ENCODE data around the gene GCFC2. TPM values are rescaled to one million over a fixed set of nuclear protein-coding genes. Genes with fewer than 3 reads are reported as not detected.

The GCFC2 gene
- total RNA-seq, 1 donor from 2014 or later: 10.0 TPM

- FAIRE-seq: no peak
- TF ChIP-seq CTCF (IDR thresholded peaks at IDR 0.05; ENCODE audit: insufficient read depth, low read length, severe bottlenecking): no peak
Observed at GRCh38 chr2:75657798-75658197, 52.9 kb downstream of the GCFC2 start.

GRCh38 chr2:75656563-75656962 is 54.2 kb downstream of the GCFC2 start:
- no peak for TF ChIP-seq CTCF (IDR thresholded peaks at IDR 0.05; ENCODE audit: insufficient read depth, low read length, severe bottlenecking)
- Histone ChIP-seq H3K27me3 (ENCODE audit: control insufficient read depth, insufficient read depth, low read length) (no peaks in the 10 kb centered on the region), H3K36me3 (ENCODE audit: control insufficient read depth, insufficient read depth, low read length) (peaks cover 4% of the 10 kb centered on the region), H3K4me3 (ENCODE audit: low read depth, low read length) (no peak overlapping the region)
- DNase-seq (ENCODE audit: low read depth): no peak
- FAIRE-seq: no peak

More at GRCh38 chr2:75657798-75658197, 52.9 kb downstream of the GCFC2 start:
- peaks cover 4% of the 10 kb centered on the region for H3K36me3 ChIP-seq (ENCODE audit: control insufficient read depth, insufficient read depth, low read length)
- no peaks in the 10 kb centered on the region for H3K27me3 ChIP-seq (ENCODE audit: control insufficient read depth, insufficient read depth, low read length)
- DNase-seq (ENCODE audit: low read depth): no peak
- H3K4me3 ChIP-seq (ENCODE audit: low read depth, low read length): no peak overlapping the region

GRCh38 chr2:75655861-75656260 is 54.9 kb downstream of the GCFC2 start:
- Histone ChIP-seq H3K27me3 (ENCODE audit: control insufficient read depth, insufficient read depth, low read length) (no peaks in the 10 kb centered on the region), H3K36me3 (ENCODE audit: control insufficient read depth, insufficient read depth, low read length) (peaks cover 6% of the 10 kb centered on the region), H3K4me3 (ENCODE audit: low read depth, low read length) (no peak overlapping the region)
- no peak for TF ChIP-seq CTCF (IDR thresholded peaks at IDR 0.05; ENCODE audit: insufficient read depth, low read length, severe bottlenecking)
- DNase-seq (ENCODE audit: low read depth): no peak
- no peak for FAIRE-seq

GRCh38 chr2:75654012-75654411 is 56.7 kb downstream of the GCFC2 start:
- TF ChIP-seq CTCF (IDR thresholded peaks at IDR 0.05; ENCODE audit: insufficient read depth, low read length, severe bottlenecking): no peak
- peaks cover 11% of the 10 kb centered on the region for H3K36me3 ChIP-seq (ENCODE audit: control insufficient read depth, insufficient read depth, low read length)
- H3K4me3 ChIP-seq (ENCODE audit: low read depth, low read length): no peak overlapping the region
- FAIRE-seq (no peak), DNase-seq (ENCODE audit: low read depth) (no peak)
- H3K27me3 ChIP-seq (ENCODE audit: control insufficient read depth, insufficient read depth, low read length): no peaks in the 10 kb centered on the region

GRCh38 chr2:75647771-75648170 is 62.9 kb downstream of the GCFC2 start:
- no peak for TF ChIP-seq CTCF (IDR thresholded peaks at IDR 0.05; ENCODE audit: insufficient read depth, low read length, severe bottlenecking)
- no peaks in the 10 kb centered on the region for H3K27me3 ChIP-seq (ENCODE audit: control insufficient read depth, insufficient read depth, low read length)
- FAIRE-seq (no peak), DNase-seq (ENCODE audit: low read depth) (no peak)
- H3K4me3 ChIP-seq (ENCODE audit: low read depth, low read length): peak overlapping the region; percentile 74
- peaks cover 6% of the 10 kb centered on the region for H3K36me3 ChIP-seq (ENCODE audit: control insufficient read depth, insufficient read depth, low read length)

Measured in bronchial epithelial cell (primary cell).